BJ (cell line): ENCODE results near the gene TMEM239. TPM values are rescaled to one million over a fixed set of nuclear protein-coding genes. Genes with fewer than 3 reads are reported as not detected.

Experiments used
- CTCF ChIA-PET: fragments of 350-600 bp; formaldehyde crosslinking; extraction: SDS; loops from one replicate; lab custom pipeline; 2021; ENCODE audit warnings: antibody characterized with exemption, inconsistent platforms; lab: Yijun Ruan, JAX
- POLR2A ChIA-PET: fragments of 300-600 bp; sonication (Branson Sonifier 250); formaldehyde crosslinking; extraction: SDS; loops from one replicate; lab custom pipeline; 2021; ENCODE audit warnings: antibody characterized with exemption; lab: Charles Lee
- DNase-seq: peaks from one replicate; pipeline ENCODE4 v3.0.0-alpha.2; 2011; ENCODE audit warnings: low read depth
- H3K27me3 ChIP-seq: 2 replicates; pipeline ENCODE4 v1.6.0; 2011; ENCODE audit warnings: low read length; ENCODE audit not compliant: control insufficient read depth, insufficient read depth
- H3K36me3 ChIP-seq: 2 replicates; pipeline ENCODE4 v1.5.1; 2011; ENCODE audit warnings: low read length; ENCODE audit not compliant: control insufficient read depth, insufficient read depth
- H3K4me3 ChIP-seq: 2 replicates; pipeline ENCODE4 v1.5.1; 2011; ENCODE audit warnings: low read depth, mild to moderate bottlenecking, control low read depth, low read length
- polyA plus RNA-seq: library from polyadenylated mRNA; depleted of rRNA; stranded (reverse); fragments of >200 nt; gene quantifications from 2 replicates; pipeline ENCODE4 v1.2.3, GENCODE V29; 2011
- TF ChIP-seq, protein P1 (sequence below): IDR thresholded peaks from 2 replicates; pipeline ENCODE4 v1.5.1; 2011; ENCODE audit warnings: low read depth, mild to moderate bottlenecking, control low read depth, inconsistent platforms, low read length, moderate library complexity; ENCODE audit not compliant: insufficient read depth

TMEM239 gene
- polyA plus RNA-seq, 1 experiment, result not detected

DNA sequence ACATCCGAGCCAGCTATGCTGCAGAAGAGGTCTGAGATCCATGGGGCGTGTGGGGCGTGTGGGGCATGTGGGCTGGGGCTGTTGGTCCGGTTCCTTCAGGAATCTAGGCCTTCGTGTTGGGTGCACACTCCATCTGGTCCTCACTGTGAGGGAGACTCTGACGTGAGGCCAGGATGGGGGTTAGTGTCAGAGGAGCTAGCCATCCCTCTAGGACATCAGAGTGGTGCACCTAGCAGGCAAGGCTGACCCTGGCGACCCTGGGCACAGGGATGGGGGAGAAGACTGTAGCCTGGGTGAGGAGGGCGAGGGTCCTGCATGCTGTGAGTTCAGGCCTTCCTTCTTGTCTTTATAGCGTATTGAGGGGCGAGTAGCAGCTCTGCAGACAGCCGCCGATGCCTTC, 48.5 kb downstream of the TMEM239 start:
- TF ChIP-seq, protein P1, sequence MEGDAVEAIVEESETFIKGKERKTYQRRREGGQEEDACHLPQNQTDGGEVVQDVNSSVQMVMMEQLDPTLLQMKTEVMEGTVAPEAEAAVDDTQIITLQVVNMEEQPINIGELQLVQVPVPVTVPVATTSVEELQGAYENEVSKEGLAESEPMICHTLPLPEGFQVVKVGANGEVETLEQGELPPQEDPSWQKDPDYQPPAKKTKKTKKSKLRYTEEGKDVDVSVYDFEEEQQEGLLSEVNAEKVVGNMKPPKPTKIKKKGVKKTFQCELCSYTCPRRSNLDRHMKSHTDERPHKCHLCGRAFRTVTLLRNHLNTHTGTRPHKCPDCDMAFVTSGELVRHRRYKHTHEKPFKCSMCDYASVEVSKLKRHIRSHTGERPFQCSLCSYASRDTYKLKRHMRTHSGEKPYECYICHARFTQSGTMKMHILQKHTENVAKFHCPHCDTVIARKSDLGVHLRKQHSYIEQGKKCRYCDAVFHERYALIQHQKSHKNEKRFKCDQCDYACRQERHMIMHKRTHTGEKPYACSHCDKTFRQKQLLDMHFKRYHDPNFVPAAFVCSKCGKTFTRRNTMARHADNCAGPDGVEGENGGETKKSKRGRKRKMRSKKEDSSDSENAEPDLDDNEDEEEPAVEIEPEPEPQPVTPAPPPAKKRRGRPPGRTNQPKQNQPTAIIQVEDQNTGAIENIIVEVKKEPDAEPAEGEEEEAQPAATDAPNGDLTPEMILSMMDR, result no peak
- ChIA-PET POLR2A (no interaction called here), CTCF (interaction anchor here (1.5 to 1.8 kb wide), 3 partner anchors 9 to 136 kb away, joined by 5 to 7 read pairs (median 6); no protein-coding TSS in a partner anchor)
- Histone ChIP-seq H3K36me3 (peaks cover 33% of the 10 kb centered on the region), H3K4me3 (no peak overlapping the region), H3K27me3 (no peaks in the 10 kb centered on the region)
- no peak for DNase-seq

DNA sequence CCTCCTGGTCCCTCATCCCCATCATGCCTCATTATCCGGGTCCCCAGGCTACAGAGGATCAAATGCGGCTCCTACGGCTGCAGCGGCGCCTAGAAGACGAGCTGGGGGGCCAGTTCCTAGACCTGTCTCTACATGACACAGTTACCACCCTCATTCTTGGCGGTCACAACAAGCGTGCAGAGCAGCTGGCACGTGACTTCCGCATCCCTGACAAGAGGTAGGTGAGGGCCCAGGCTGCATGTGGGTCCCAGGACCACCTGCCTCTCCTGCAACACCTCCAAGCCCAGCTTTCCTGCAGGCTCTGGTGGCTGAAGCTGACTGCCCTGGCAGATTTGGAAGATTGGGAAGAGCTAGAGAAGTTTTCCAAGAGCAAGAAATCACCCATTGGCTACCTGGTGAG, 48.9 kb downstream of the TMEM239 start:
- no peak overlapping the region for H3K4me3 ChIP-seq
- POLR2A ChIA-PET, result no interaction called here
- TF ChIP-seq, protein P1, result no peak
- DNase-seq, result no peak
- peaks cover 33% of the 10 kb centered on the region for H3K36me3 ChIP-seq
- CTCF ChIA-PET, result interaction anchor here (0.7 to 1.8 kb wide), 4 partner anchors 9 to 136 kb away, joined by 3 to 7 read pairs (median 6); no protein-coding TSS in a partner anchor
- no peaks in the 10 kb centered on the region for H3K27me3 ChIP-seq

DNA sequence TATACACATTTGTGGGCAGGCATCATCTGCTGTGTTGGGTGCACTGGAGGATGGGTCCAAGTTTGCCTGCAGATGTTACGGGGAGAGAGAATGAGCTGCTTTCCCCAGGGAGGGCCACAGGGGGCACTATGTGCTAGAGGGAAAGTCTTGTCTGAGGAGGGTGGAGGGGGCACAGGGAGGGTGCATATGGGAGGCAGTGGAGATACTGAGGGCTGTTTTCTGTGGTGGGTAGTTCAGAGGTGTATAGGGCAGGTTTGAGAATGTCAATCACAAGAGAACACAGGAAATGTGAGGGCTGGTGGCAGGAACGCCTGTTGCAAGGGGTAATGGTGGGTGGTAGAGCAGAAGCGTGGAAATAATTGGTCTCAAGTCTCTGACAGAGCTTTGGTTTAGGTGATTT, 49.5 kb downstream of the TMEM239 start:
- ChIA-PET POLR2A (no interaction called here), CTCF (interaction anchor here (0.7 to 1.8 kb wide), 5 partner anchors 10 to 135 kb away, joined by 3 to 7 read pairs (median 5); no protein-coding TSS in a partner anchor)
- no peaks in the 10 kb centered on the region for H3K27me3 ChIP-seq
- no peak overlapping the region for H3K4me3 ChIP-seq
- H3K36me3 ChIP-seq, result peaks cover 29% of the 10 kb centered on the region
- DNase-seq, result no peak
- TF ChIP-seq, protein P1, result peak; percentile 10; the same call in 1 of the 2 replicates

DNA sequence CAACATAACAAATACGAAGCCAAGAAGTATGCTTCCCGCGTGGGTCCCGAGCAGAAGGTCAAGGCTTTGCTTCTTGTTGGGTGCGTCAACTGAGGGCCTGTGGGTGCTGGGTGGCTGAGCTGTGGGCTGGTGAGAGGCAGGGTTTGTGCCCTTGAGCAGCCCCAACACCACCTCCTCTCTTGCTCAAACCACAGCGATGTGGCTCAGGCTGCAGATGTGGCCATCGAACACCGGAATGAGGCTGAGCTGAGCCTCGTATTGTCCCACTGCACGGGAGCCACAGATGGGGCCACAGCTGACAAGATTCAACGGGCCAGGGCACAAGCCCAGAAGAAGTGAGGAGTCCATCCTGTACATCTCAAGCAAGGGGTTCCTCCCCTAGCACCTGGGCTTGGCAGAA, 50.1 kb downstream of the TMEM239 start:
- H3K4me3 ChIP-seq, result no peak overlapping the region
- ChIA-PET CTCF (interaction anchor here (0.9 to 1.8 kb wide), 5 partner anchors 10 to 135 kb away, joined by 3 to 7 read pairs (median 5); no protein-coding TSS in a partner anchor), POLR2A (no interaction called here)
- peaks cover 27% of the 10 kb centered on the region for H3K36me3 ChIP-seq
- no peaks in the 10 kb centered on the region for H3K27me3 ChIP-seq
- TF ChIP-seq, protein P1, result no peak
- no peak for DNase-seq

DNA sequence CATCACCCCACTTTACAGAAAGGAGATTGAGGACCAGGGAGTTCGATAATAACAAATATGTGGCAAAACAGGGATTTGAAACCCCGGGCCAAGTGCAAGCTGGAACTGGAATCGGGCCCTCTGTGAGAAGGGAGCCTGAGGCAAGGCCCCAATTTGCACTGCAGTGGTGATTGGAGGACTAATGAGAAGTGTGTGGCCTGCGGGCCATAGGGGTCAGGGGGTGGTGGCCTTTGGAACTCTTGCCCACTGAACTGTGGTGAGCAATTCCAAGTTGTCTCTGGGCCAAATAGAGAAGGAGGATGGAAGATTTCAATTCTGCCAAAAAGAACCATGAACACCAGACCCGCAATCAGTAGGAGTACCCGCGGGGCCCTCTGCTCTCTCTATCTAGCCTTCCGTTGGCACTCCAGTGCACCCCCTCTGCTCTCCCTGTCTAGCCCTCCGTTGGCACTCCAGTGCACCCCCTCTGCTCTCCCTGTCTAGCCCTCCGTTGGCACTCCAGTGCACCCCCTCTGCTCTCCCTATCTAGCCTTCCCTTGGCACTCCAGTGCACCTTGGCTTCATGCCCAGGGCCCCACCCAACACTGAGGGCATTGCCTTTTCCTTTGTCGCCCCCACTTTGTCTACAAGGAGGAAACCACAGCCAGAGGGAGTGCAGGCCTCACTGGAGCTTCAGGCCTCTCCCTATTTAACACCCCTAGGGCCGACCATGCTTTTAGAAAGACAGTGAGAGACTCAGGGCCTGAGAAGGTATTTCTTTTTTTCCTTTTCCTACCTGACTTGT, 51.1 kb downstream of the TMEM239 start:
- ChIA-PET CTCF (interaction anchor here (0.8 to 2.1 kb wide), 4 partner anchors 15 to 114 kb away, joined by 3 to 6 read pairs (median 3); no protein-coding TSS in a partner anchor), POLR2A (no interaction called here)
- no peaks in the 10 kb centered on the region for H3K27me3 ChIP-seq
- peaks cover 18% of the 10 kb centered on the region for H3K36me3 ChIP-seq
- TF ChIP-seq, protein P1, result no peak
- DNase-seq, result no peak
- H3K4me3 ChIP-seq, result no peak overlapping the region
